ENCODE results near the gene ZNF281. TPM values are rescaled to one million over a fixed set of nuclear protein-coding genes. Genes with fewer than 3 reads are reported as not detected.
A peak's percentile ranks its signal among the peaks of the same experiment; 100 is the strongest.
"Not testable (repeated sequence)": the region's sequence is repeated elsewhere in the genome, so short reads cannot be mapped to it uniquely, and the experiment has no call there.

The ZNF281 gene
- total RNA-seq, 2 experiments from 2014 or later = 15.2 to 17.6 TPM

DNA sequence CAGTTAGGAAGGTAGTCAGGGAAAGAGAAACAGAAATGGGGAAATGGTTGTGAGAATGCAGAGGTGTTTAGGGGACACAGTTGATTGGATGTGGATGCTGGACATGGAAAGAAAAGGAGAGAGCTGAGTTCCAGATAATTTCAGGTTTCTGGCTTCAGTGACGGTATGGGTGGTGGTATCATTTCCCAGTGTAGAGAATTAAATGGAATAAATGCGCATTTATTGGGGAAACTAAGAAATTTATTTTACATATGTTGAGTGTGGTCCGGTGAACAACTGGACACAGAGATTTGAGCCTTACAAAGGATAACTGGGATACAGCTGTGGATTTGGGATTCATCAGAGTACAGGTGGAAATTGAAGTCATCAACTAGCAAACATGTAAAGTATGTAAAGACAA, 12.4 kb upstream of the ZNF281 start:
- peaks cover 2% of the 10 kb centered on the region for H3K27me3 Mint-ChIP-seq
- H3K27ac Mint-ChIP-seq = no peak overlapping the region
- POLR2A ChIA-PET = no interaction called here
- H3K9me3 Mint-ChIP-seq = no peaks in the 10 kb centered on the region
- CTCF ChIA-PET = no interaction called here
- DNase-seq = no peak
- H3K4me3 Mint-ChIP-seq = no peak overlapping the region
- no peaks in the 10 kb centered on the region for H3K4me1 Mint-ChIP-seq
- no peaks in the 10 kb centered on the region for H3K36me3 Mint-ChIP-seq (ENCODE audit: low read depth)

DNA sequence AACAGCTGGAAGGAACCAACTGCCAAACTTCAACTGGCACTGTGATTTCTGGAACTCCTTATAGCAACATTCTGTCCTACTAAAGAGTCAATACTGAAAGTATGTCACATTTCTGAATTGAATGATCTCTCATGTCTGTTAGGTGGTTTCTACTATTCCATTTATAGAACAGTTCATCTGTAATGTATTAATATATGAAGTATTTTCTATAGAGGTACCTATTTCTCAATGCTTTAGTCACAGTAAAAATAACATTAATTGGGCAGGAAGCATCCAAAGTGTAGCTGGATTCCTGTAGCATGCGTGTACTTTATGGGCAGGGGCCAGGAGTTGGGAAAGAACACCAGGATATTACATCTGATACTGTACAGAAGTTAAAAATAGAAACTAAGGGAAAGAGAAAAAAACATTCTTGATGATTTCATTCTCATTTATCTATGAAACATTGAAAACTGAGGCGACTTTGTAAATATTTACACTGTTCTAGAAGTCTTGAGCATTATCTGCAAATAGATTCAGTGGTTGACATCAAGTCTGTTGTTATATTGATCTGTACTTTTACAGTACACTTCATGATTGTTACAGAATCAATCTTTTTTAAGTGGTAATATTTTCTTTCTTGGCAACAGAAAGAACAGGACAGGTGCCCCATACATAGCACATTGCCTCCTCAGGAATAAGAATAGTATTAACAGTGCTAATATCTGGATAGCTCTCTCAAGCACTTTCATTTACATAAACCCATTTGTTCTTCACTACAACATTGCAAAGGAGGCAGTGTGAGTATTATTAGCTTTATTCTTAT, 6.2 kb upstream of the ZNF281 start:
- H3K27ac Mint-ChIP-seq = no peak overlapping the region
- ChIA-PET CTCF (no interaction called here), POLR2A (no interaction called here)
- peaks cover 9% of the 10 kb centered on the region for H3K27me3 Mint-ChIP-seq
- H3K9me3 Mint-ChIP-seq = no peaks in the 10 kb centered on the region
- no peak overlapping the region for H3K4me3 Mint-ChIP-seq
- no peaks in the 10 kb centered on the region for H3K36me3 Mint-ChIP-seq (ENCODE audit: low read depth)
- H3K4me1 Mint-ChIP-seq = peaks cover 4% of the 10 kb centered on the region
- DNase-seq = no peak

DNA sequence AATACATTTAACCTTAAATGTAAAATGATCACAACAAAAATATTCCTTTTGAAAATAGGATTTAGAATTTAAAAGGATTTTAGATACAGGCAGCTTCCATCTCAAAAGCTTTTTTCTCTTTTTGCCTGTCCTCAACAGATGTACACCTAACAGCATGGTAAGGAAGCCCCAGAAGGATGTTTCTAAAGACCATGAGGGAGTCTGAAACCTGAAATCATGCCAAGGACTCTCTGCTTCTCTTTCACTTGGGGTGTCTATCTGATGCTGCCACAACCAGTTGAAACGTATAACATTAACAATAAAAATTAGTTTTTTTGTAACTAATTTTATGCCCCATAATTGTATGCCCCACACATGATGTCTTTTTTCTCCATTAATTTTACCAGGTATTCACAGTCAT, 5.4 kb upstream of the ZNF281 start:
- POLR2A ChIA-PET = no interaction called here
- H3K9me3 Mint-ChIP-seq = no peaks in the 10 kb centered on the region
- CTCF ChIA-PET = no interaction called here
- no peak for DNase-seq
- H3K27ac Mint-ChIP-seq = no peak overlapping the region
- H3K36me3 Mint-ChIP-seq (ENCODE audit: low read depth) = no peaks in the 10 kb centered on the region
- H3K4me3 Mint-ChIP-seq = no peak overlapping the region
- H3K4me1 Mint-ChIP-seq = peaks cover 11% of the 10 kb centered on the region
- H3K27me3 Mint-ChIP-seq = peaks cover 9% of the 10 kb centered on the region

DNA sequence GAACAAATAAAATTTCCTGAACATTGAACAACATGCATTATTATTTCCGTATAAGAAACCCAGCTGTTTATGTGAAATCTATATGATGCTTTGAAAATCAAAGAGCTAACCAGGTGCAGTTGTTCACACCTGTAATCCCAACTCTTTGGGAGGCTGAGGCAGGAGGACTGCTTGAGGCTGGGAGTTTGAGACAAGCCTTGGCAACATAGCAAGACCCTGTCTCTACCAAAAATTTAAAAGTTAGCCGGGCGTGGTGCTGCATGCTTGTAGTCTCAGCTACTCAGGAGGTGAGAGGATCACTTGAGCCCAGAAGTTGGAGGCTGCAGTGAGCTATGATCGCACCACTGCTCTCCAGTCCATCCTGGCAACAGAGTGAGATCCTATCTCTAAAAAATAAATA, 4.8 kb upstream of the ZNF281 start:
- Mint-ChIP-seq H3K9me3 (no peaks in the 10 kb centered on the region), H3K27me3 (peaks cover 9% of the 10 kb centered on the region), H3K36me3 (ENCODE audit: low read depth) (peaks cover 2% of the 10 kb centered on the region), H3K4me1 (peaks cover 16% of the 10 kb centered on the region), H3K4me3 (no peak overlapping the region), H3K27ac (no peak overlapping the region)
- POLR2A ChIA-PET = no interaction called here
- DNase-seq = no peak
- CTCF ChIA-PET = no interaction called here

DNA sequence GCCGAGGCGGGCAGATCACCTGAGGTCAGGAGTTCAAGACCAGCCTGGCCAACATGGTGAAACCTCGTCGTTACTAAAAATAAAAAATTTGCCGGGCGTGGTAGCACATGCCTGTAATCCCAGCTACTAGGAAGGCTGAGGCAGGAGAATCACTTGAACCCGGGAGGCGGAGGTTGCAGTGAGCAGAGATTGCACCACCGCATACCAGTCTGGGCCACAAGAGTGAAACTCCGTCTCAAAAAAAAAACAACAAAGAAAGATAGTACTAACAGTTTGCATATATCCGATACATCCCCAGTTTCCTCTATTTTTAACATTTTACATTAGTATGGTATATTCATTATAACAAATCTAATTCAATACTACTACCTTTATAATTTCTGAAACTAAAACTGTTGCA, 3.9 kb upstream of the ZNF281 start:
- H3K4me3 Mint-ChIP-seq; H3K27ac Mint-ChIP-seq; H3K36me3 Mint-ChIP-seq (ENCODE audit: low read depth); H3K9me3 Mint-ChIP-seq; POLR2A ChIA-PET; DNase-seq; H3K27me3 Mint-ChIP-seq: not testable (repeated sequence)
- peaks cover 20% of the 10 kb centered on the region for H3K4me1 Mint-ChIP-seq
- CTCF ChIA-PET = interaction anchor here (0.6 kb wide), 1 partner anchor 42 kb away, joined by 3 read pairs; no protein-coding TSS in a partner anchor

DNA sequence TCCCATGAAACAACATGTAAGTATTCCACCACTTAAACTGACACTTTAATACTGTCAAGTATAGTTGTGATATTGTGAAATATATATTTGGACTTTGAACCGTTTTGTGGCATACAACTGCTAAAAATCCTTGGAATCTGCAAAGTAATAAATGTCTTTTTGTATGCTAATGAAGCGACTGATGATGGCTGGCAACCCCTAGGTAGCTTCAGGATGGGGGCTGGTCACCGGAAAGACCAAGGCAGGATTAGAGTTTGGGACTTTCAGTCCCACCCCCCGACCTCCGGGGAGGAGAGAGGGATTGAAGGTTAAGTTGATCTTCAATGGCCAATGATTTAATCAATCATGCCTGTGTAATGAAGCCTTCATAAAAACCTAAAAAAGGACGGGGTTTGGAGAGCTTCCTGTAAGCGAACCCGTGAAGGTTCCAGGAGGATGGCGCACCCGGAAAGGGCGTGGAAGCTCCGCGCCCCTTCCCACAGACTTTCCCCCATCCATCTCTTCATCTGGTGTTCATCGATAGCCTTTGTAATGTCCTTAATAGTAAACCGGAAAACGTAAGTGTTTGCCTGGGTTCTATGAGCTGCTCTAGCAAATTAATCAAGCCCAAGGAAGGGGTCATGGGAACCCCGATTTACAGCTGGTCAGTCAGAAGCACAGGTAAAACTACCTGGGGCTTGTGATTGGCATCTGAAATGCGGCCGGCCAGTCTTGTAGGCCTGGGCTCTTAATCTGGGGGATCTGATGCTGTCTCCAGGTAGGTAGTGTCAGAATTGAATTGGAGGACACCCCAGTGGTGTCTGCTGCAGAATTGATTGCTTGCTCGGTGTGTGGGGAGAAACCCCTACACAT, 1.8 kb upstream of the ZNF281 start:
- peaks cover 9% of the 10 kb centered on the region for H3K27me3 Mint-ChIP-seq
- H3K4me3 Mint-ChIP-seq = no peak overlapping the region
- peaks cover 28% of the 10 kb centered on the region for H3K36me3 Mint-ChIP-seq (ENCODE audit: low read depth)
- ChIA-PET POLR2A (interaction anchor here (0.6 kb wide), 1 partner anchor 125 kb away, joined by 3 read pairs; no protein-coding TSS in a partner anchor), CTCF (interaction anchor here (0.6 kb wide), 1 partner anchor 202 kb away, joined by 3 read pairs; no protein-coding TSS in a partner anchor)
- peaks cover 42% of the 10 kb centered on the region for H3K4me1 Mint-ChIP-seq
- H3K27ac Mint-ChIP-seq = no peak overlapping the region
- no peaks in the 10 kb centered on the region for H3K9me3 Mint-ChIP-seq
- DNase-seq = no peak

DNA sequence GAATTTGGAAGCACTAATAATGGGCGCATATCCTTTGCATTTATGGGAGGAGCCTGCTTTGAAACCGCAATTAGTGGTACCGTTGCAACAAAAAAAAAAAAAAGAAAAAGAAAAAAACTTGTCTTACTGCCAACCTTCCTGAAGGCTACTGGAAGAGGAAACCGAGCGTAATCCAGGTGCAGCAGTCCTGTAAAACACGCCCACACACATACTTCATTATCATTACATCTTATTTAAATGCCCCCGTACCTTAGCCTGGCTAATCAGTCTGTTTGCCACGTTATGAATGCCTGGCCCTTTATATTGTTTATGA, 686 bp upstream of the ZNF281 start:
- H3K4me3 Mint-ChIP-seq = peak overlapping the region; percentile 97
- H3K27ac Mint-ChIP-seq = peak overlapping the region; percentile 94
- no peak for DNase-seq
- CTCF ChIA-PET = no interaction called here
- peaks cover 3% of the 10 kb centered on the region for H3K9me3 Mint-ChIP-seq
- peaks cover 8% of the 10 kb centered on the region for H3K27me3 Mint-ChIP-seq
- H3K36me3 Mint-ChIP-seq (ENCODE audit: low read depth) = peaks cover 37% of the 10 kb centered on the region
- POLR2A ChIA-PET = no interaction called here
- H3K4me1 Mint-ChIP-seq = peaks cover 52% of the 10 kb centered on the region

DNA sequence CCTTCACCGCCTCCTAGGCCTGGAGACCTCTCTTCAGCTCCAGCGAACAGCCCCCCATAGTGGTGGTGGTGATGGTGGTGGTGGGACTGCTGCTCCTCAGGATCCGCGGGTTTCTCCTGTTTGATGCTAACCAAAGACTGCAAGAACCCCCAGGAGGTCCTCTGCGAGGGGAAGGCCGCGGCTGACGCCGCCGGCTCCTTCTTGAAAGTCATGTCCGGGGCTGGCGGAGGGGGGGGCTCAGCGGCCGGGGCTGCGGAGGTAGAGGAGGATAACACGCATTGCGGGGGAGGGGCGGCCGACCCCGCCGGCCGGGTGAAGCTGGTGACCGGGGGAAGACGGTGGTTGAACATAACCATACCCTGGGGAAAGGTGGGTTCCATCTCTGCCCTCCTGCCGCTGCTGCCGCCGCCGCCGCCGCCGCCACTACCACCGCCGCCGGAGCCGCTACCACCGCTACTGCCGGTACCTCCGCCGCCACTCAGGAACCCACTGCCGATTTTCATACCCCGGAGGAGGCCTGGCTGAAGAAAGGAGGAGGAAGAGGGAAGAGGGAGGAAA, 554 bp downstream of the ZNF281 start:
- POLR2A ChIA-PET = no interaction called here
- H3K36me3 Mint-ChIP-seq (ENCODE audit: low read depth) = peaks cover 46% of the 10 kb centered on the region

DNA sequence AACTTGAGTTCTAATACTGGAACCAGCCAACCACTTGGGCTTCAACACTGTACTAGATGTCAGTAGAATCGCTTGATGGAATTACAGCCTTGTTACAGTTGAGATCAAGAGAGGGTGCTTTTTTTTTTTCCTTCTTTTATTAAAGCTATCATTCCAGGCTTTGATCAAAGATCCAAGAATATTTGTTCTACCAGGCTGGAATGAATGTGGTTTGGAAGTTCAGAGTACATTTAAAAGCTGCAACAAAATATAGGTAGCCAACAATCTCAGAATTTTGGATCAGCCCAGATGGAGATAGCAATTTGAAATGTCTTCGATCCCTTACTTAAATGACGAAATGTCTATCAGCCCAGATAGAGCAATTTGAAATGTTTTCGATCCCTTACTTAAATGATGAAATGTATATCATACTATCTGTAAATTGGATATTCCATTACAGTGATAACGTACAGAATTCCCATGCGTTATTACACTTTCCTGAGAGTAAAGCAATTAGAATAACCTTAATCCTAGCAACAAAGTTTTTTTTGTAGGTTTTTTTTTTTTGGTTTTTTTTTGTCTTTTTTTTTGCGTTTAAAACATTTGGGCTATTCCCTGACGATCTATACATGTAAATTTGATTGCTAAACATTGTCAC, 3.6 kb downstream of the ZNF281 start:
- Mint-ChIP-seq H3K27me3 (no peaks in the 10 kb centered on the region), H3K36me3 (ENCODE audit: low read depth) (peaks cover 48% of the 10 kb centered on the region), H3K4me3 (no peak overlapping the region), H3K9me3 (peaks cover 3% of the 10 kb centered on the region), H3K4me1 (peaks cover 57% of the 10 kb centered on the region), H3K27ac (no peak overlapping the region)
- no peak for DNase-seq
- CTCF ChIA-PET = no interaction called here
- POLR2A ChIA-PET = no interaction called here

More for the DNA sequence above, 554 bp downstream of the ZNF281 start:
- H3K4me3 Mint-ChIP-seq = peak overlapping the region; percentile 97
- H3K27ac Mint-ChIP-seq = peak overlapping the region; percentile 94
- CTCF ChIA-PET = interaction anchor here (1.2 kb wide), 1 partner anchor 32 kb away, joined by 4 read pairs; no protein-coding TSS in a partner anchor
- H3K27me3 Mint-ChIP-seq = peaks cover 7% of the 10 kb centered on the region
- peaks cover 55% of the 10 kb centered on the region for H3K4me1 Mint-ChIP-seq
- peak; percentile 34 for DNase-seq
- peaks cover 3% of the 10 kb centered on the region for H3K9me3 Mint-ChIP-seq

DNA sequence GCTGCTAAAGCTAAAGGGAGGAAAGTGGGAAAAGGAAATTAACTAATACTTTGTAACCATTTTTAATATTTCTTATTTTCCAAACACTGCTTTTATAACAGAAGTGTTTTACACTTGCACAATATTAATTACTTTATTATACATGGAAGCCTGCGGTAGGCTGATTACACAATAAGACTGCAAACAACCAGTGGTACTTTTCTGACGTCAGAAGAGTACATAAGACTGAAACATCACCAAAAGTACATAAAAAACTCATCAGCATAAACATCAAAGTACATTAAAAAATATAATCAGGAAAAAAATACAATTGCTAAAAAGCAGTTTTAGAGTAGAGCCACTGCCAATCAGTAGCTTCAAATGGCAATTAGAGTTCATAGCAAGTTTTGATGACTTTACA, 4.6 kb downstream of the ZNF281 start:
- Mint-ChIP-seq H3K4me1 (peaks cover 49% of the 10 kb centered on the region), H3K36me3 (ENCODE audit: low read depth) (peaks cover 48% of the 10 kb centered on the region), H3K9me3 (peaks cover 3% of the 10 kb centered on the region), H3K27me3 (no peaks in the 10 kb centered on the region), H3K4me3 (no peak overlapping the region), H3K27ac (no peak overlapping the region)
- DNase-seq = no peak
- CTCF ChIA-PET = interaction anchor here (0.6 kb wide), 1 partner anchor 14 kb away, joined by 4 read pairs; no protein-coding TSS in a partner anchor
- POLR2A ChIA-PET = no interaction called here

DNA sequence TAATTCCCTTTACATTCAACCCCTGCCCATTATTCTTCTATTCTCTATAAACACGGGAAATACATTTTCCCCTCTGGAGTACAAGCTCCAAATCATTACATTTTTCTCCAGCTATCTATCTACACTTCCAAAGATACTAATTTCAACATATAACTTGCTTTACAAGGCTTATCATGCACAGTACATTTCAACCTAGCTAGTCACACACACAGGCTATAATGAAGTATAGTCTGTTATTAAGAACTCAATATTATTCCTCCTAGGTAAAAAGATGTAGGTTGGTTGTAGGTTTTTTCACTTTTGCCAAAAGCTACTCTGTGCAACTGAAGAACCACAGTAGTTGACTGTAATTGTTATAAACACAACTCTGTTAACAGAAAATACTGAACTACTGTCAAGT, 8.1 kb downstream of the ZNF281 start:
- Mint-ChIP-seq H3K27ac (no peak overlapping the region), H3K27me3 (no peaks in the 10 kb centered on the region), H3K9me3 (peaks cover 3% of the 10 kb centered on the region), H3K4me1 (peaks cover 19% of the 10 kb centered on the region), H3K36me3 (ENCODE audit: low read depth) (peaks cover 23% of the 10 kb centered on the region), H3K4me3 (no peak overlapping the region)
- CTCF ChIA-PET = no interaction called here
- no peak for DNase-seq
- POLR2A ChIA-PET = no interaction called here

DNA sequence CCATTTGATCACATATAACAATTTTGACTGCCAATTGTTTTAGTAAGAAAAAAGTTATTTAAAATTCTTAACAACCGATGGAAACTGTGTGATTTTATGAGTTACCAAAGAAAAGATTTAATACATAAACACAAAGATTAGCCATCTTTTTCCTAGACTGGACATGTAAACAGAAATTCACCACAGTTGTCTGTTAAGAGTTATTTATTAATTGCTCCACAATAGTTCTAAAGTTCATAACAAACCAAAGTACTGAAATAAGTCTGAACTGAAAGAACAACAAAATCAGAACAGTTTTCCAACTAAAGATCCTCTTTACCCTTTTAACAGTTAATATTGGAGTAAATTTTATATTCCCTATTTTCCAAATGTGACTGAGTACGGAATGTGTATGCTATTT, 8.6 kb downstream of the ZNF281 start:
- Mint-ChIP-seq H3K9me3 (peaks cover 2% of the 10 kb centered on the region), H3K36me3 (ENCODE audit: low read depth) (peaks cover 20% of the 10 kb centered on the region), H3K27ac (no peak overlapping the region)

DNA sequence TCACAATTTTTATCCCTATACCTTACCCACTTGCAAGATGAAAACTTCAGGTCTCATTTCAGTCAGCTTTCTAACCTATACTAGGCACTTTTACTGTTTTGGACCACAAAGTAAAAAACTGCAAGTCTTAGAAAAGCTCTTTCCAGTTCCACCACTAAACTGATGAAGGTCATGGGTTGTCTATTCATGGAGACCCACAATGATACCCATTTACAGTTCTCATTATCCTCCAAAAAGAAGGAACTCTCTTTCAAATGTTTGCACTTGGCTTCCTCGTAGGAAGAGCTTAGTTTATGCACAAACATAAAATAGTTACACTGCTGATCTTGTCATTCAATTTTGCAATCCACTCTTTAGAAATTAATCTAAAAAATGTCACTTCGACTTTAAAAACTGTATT, 9.3 kb downstream of the ZNF281 start:
- no peak for DNase-seq
- ChIA-PET POLR2A (no interaction called here), CTCF (no interaction called here)
- H3K27ac Mint-ChIP-seq = no peak overlapping the region
- H3K4me1 Mint-ChIP-seq = peaks cover 8% of the 10 kb centered on the region
- peaks cover 13% of the 10 kb centered on the region for H3K36me3 Mint-ChIP-seq (ENCODE audit: low read depth)
- no peaks in the 10 kb centered on the region for H3K9me3 Mint-ChIP-seq
- H3K4me3 Mint-ChIP-seq = no peak overlapping the region
- H3K27me3 Mint-ChIP-seq = no peaks in the 10 kb centered on the region

More for the DNA sequence above, 8.6 kb downstream of the ZNF281 start:
- ChIA-PET CTCF (no interaction called here), POLR2A (no interaction called here)
- DNase-seq = no peak
- Mint-ChIP-seq H3K27me3 (no peaks in the 10 kb centered on the region), H3K4me3 (no peak overlapping the region), H3K4me1 (peaks cover 15% of the 10 kb centered on the region)

Measured in activated CD4-positive, alpha-beta T cell treated with anti-CD3 and anti-CD28 coated beads, Interleukin-2, amount 10 ng/mL, durations not matched to agents 7 days and 5 days (primary cell).